Stomach (tissue), 9 donors: ENCODE results near the gene SLC13A3. TPM values are rescaled to one million over a fixed set of nuclear protein-coding genes. Genes with fewer than 3 reads are reported as not detected.

Experiments used
- DNase-seq, 2 donors: peaks; one replicate each; pipeline versions ENCODE4 v3.0.0 to v3.0.0-alpha.2; 2013 to 2019
- H3K27ac ChIP-seq, 5 donors: fragments of 200-600 bp in 4 of 5; sonication (generic) in 4 of 5; one replicate each; pipeline ENCODE4 v1.5.1; 2013 to 2019; ENCODE audit warnings: mild to moderate bottlenecking in 1 of 5, moderate library complexity in 1 of 5
- H3K27me3 ChIP-seq, 3 donors: fragments of 200-600 bp; sonication (generic); one replicate each; pipeline ENCODE4 v1.5.1; 2017 to 2019; ENCODE audit warnings: mixed run types in 1 of 3
- H3K36me3 ChIP-seq, 4 donors: fragments of 200-600 bp; sonication (generic); 1 replicate in 3 of 4; 2 replicates in 1 of 4; pipeline ENCODE4 v1.5.1; 2016 to 2019
- H3K4me1 ChIP-seq, 4 donors: fragments of 200-600 bp; sonication (generic); one replicate each; pipeline ENCODE4 v1.5.1; 2016 to 2019
- H3K4me3 ChIP-seq, 4 donors: fragments of 200-600 bp; sonication (generic) in 3 of 4; one replicate each; pipeline ENCODE4 v1.5.1; 2016 to 2019; ENCODE audit warnings: mild to moderate bottlenecking in 1 of 4
- H3K9me3 ChIP-seq, 4 donors: fragments of 200-600 bp; sonication (generic); one replicate each; pipeline ENCODE4 v1.5.1; 2016 to 2019
- EP300 ChIP-seq: sonication (generic); formaldehyde crosslinking; IDR thresholded peaks from one replicate; pipeline ENCODE4 v1.6.1; 2017; ENCODE audit warnings: antibody characterized with exemption
- POLR2A ChIP-seq, 4 donors: fragments of 450-650 bp; IDR thresholded peaks; one replicate each; pipeline ENCODE4 v1.6.1; 2016; ENCODE audit warnings: antibody characterized with exemption in 4 of 4, control low read depth in 2 of 4, mild to moderate bottlenecking in 1 of 4, moderate library complexity in 1 of 4
- POLR2AphosphoS5 ChIP-seq, 3 donors: sonication (generic); formaldehyde crosslinking; IDR thresholded peaks; one replicate each; pipeline ENCODE4 v1.6.1; 2016; ENCODE audit warnings: antibody characterized with exemption in 3 of 3
- WGBS, 5 donors: extraction: QIAGEN DNeasy Blood & Tissue Kit in 3 of 5; methylation state at CpG; one replicate each; pipeline versions ENCODE4 v1.1.5 to v1.1.7; 2013 to 2018; 5-methylcytosine and 5-hydroxymethylcytosine counted together
- intact Hi-C: fragments of 100-400 bp; cut with DNase I; formaldehyde crosslinking; loops from one replicate; pipeline ENCODE4 v1.15.1; 2023; ENCODE audit warnings: low total_unique reads
- polyA plus RNA-seq, 3 donors: library from polyadenylated mRNA; stranded (reverse); fragments of 200-250 nt; gene quantifications; one replicate each; pipeline ENCODE4 v1.2.3, GENCODE V29; 2013
- total RNA-seq, 5 donors: library from RNA; depleted of rRNA; stranded (reverse); fragments of >200 nt; gene quantifications; one replicate each; pipeline versions ENCODE4 v1.1.0 to v1.2.3, GENCODE V29; 2014 to 2016
- TF ChIP-seq, protein P1 (sequence below), 7 experiments: fragments of 450-650 bp in 4 of 7; fragments of 200-600 bp in 3 of 7; sonication (generic) in 3 of 7; IDR thresholded peaks; one replicate each; pipeline ENCODE4 v1.5.1; 2016 to 2019; ENCODE audit warnings: antibody characterized with exemption in 7 of 7, control low read depth in 2 of 7, mild to moderate bottlenecking in 1 of 7
- donor health status: healthy with polysubstance abuse.
- donor health status: Bipolar disorder and iron deficiency.
- donor health status: healthy.

Gene SLC13A3
- total and polyA plus RNA-seq, 8 donors: 0.61 to 6.6 (median 1.4) TPM; not detected in 2

DNA sequence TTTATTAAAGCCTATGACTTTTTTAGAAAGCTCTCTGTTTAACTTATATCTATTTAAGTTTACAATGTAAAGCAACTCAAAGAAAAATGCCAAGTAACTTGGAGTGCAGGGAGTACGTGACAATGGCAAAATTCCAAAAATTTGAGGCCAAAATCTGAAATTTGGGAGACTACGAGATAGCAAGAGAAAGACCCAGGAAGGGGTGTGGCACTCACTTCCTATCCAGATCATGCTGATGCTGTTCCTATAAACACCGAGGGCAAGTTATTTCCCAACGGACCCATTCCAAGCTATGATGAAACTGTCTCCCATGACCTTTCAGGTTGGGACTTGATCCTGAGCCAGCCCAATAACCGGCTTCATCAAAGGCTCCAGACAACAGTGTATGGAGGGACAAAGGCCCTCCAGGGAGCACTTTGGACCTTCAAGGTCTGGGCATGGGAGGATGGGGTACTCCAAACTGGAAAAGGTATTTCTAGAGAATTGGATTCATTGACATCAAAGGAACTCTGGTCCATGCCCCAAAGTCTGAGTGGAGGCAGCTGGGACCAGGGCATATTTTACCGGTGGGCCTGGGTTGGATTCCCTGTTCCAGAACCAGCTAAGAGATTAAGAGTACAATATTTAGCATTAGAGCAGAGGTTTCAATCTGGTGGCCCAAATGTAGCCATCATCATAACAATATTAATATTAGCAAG lies 15.7 kb upstream of the SLC13A3 start:
- no peak for TF ChIP-seq POLR2AphosphoS5 (IDR thresholded peaks at IDR 0.05)
- no peak for TF ChIP-seq POLR2A (IDR thresholded peaks at IDR 0.05)
- TF ChIP-seq EP300: no peak
- TF ChIP-seq, protein P1, sequence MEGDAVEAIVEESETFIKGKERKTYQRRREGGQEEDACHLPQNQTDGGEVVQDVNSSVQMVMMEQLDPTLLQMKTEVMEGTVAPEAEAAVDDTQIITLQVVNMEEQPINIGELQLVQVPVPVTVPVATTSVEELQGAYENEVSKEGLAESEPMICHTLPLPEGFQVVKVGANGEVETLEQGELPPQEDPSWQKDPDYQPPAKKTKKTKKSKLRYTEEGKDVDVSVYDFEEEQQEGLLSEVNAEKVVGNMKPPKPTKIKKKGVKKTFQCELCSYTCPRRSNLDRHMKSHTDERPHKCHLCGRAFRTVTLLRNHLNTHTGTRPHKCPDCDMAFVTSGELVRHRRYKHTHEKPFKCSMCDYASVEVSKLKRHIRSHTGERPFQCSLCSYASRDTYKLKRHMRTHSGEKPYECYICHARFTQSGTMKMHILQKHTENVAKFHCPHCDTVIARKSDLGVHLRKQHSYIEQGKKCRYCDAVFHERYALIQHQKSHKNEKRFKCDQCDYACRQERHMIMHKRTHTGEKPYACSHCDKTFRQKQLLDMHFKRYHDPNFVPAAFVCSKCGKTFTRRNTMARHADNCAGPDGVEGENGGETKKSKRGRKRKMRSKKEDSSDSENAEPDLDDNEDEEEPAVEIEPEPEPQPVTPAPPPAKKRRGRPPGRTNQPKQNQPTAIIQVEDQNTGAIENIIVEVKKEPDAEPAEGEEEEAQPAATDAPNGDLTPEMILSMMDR (IDR thresholded peaks at IDR 0.05): no peak
- DNase-seq: no peak
- no peaks in the 10 kb centered on the region for H3K27me3 ChIP-seq
- WGBS, 5 donors: 79 to 92% (median 85%) methylated on average over 6 of the region's 6 CpGs
- intact Hi-C loops: no loop called here
- H3K27ac ChIP-seq: no peak overlapping the region
- H3K4me1 ChIP-seq: no peaks in the 10 kb centered on the region
- H3K36me3 ChIP-seq: peaks cover 0 to 9% (median 0%) of the 10 kb centered on the region in 4 donors
- H3K4me3 ChIP-seq: no peak overlapping the region
- peaks cover 0 to 15% (median 10%) of the 10 kb centered on the region in 4 donors for H3K9me3 ChIP-seq

DNA sequence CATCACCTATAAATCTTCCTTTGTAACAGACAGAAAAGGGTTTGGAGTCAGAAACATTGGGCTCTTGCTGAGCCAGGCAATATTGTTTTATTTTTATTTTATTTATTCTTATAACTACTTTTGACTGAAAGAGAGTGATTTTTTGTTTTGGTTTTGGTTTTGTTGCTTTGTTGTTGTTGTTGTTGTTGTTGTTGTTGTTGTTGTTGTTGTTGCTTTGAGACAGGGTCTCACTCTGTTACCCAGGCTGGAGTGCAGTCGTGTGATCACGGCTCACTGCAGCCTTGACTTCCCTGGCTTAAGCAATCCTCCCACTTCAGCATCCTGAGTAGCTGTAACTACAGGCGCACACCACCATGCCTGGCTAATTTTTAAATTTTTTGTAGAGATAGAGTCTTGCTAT lies 15.0 kb upstream of the SLC13A3 start:
- no peak for TF ChIP-seq POLR2A (IDR thresholded peaks at IDR 0.05)
- H3K4me3 ChIP-seq: no peak overlapping the region
- intact Hi-C loops: no loop called here
- no peaks in the 10 kb centered on the region for H3K4me1 ChIP-seq
- H3K9me3 ChIP-seq: peaks cover 0 to 15% (median 10%) of the 10 kb centered on the region in 4 donors
- WGBS, 5 donors: 94 to 98% (median 97%) methylated on average over 3 of the region's 3 CpGs
- no peak for DNase-seq
- peaks cover 0 to 11% (median 0%) of the 10 kb centered on the region in 4 donors for H3K36me3 ChIP-seq
- H3K27ac ChIP-seq: no peak overlapping the region
- H3K27me3 ChIP-seq: no peaks in the 10 kb centered on the region

DNA sequence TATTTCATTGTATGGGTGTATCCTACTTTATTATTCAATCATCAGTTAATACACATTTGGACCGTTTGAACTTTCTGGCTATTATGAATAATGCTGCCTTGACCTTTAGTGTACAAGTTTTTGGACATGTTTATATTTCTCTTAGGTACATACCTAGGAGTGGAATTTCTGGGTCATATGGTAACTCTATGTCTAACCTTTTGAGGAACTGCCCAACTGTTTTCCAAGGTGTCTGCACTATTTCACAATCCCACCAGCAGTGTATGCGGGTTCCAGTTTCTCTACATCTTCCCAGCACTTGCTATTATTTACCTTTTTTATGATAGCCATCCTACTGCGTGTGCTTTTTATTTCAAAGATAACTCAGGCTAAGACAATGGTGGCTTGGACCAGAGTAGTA lies 14.3 kb upstream of the SLC13A3 start:
- WGBS, 5 donors: 72 to 85% (median 79%) methylated on average over 3 of the region's 3 CpGs
- H3K27me3 ChIP-seq: no peaks in the 10 kb centered on the region
- intact Hi-C loops: no loop called here
- no peak overlapping the region for H3K4me3 ChIP-seq
- peaks cover 0 to 8% (median 7%) of the 10 kb centered on the region in 4 donors for H3K9me3 ChIP-seq
- peaks cover 0 to 14% (median 0%) of the 10 kb centered on the region in 4 donors for H3K36me3 ChIP-seq
- no peak for DNase-seq
- H3K4me1 ChIP-seq: no peaks in the 10 kb centered on the region
- TF ChIP-seq EP300: no peak
- TF ChIP-seq, protein P1 (IDR thresholded peaks at IDR 0.05): no peak
- TF ChIP-seq POLR2A (IDR thresholded peaks at IDR 0.05): no peak
- TF ChIP-seq POLR2AphosphoS5 (IDR thresholded peaks at IDR 0.05): no peak
- no peak overlapping the region for H3K27ac ChIP-seq

DNA sequence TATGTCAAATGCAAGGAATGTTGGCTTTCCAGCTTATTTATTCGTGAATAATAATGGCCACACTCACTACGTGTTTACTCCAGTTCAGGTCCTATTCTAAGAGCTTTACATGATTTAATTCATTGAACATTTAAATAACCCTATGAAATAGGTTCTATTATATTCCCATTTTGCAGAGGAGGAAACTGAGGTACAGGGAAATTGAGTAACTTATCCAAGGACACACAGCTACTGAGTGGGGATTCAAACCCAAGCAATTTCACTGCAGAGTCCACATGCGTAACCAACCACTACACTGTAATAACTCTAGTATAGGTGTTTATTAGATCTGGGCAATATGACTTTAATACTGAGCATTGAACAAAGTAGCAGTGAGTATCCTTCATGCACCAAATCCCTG lies 12.3 kb upstream of the SLC13A3 start:
- WGBS, 5 donors: 94 to 98% (median 97%) methylated on average over 3 of the region's 3 CpGs
- Histone ChIP-seq H3K4me1 (no peaks in the 10 kb centered on the region), H3K4me3 (no peak overlapping the region), H3K36me3 (peaks cover 0 to 5% (median 0%) of the 10 kb centered on the region in 4 donors), H3K27ac (no peak overlapping the region), H3K9me3 (peaks cover 0 to 4% (median 0%) of the 10 kb centered on the region in 4 donors), H3K27me3 (no peaks in the 10 kb centered on the region)
- intact Hi-C loops: no loop called here
- DNase-seq: no peak
- TF ChIP-seq EP300 (no peak), POLR2A (IDR thresholded peaks at IDR 0.05) (no peak), POLR2AphosphoS5 (IDR thresholded peaks at IDR 0.05) (no peak)
- TF ChIP-seq, protein P1 (IDR thresholded peaks at IDR 0.05): no peak

DNA sequence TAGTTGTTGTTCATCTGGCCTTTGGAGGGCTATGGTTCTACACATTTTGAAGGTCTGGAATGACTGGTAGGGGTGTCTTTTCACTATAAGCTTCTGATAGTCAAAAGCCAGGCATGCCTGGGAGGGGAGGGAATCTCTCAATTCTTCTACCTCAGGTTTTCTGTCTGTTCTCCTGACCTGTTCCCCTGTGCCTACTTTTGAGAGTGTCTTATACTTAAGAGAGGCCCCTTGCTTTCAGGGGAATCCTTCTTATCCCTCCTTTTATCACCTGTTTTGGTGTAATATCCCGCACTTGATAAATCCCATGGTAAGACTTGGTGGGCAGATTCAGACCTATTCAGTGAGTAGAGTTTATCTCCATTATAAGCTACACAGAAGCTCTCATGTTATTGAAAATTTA lies 10.4 kb upstream of the SLC13A3 start:
- Histone ChIP-seq H3K27me3 (no peaks in the 10 kb centered on the region), H3K4me3 (no peak overlapping the region), H3K36me3 (peaks cover 0 to 5% (median 0%) of the 10 kb centered on the region in 4 donors), H3K4me1 (no peaks in the 10 kb centered on the region), H3K27ac (no peak overlapping the region), H3K9me3 (peaks cover 0 to 4% (median 0%) of the 10 kb centered on the region in 4 donors)
- DNase-seq: no peak
- intact Hi-C loops: no loop called here
- 90 to 100% (median 100%) methylated on average over 1 of the region's 1 CpG for WGBS, 5 donors
- TF ChIP-seq POLR2AphosphoS5 (IDR thresholded peaks at IDR 0.05) (no peak), POLR2A (IDR thresholded peaks at IDR 0.05) (no peak), EP300 (no peak)
- TF ChIP-seq, protein P1 (IDR thresholded peaks at IDR 0.05): no peak
